Activated B cell treated with CpG ODN at 0.5 μM for 24 hours (primary cell): ENCODE results near the gene MSH5. TPM values are rescaled to one million over a fixed set of nuclear protein-coding genes. Genes with fewer than 3 reads are reported as not detected.

Experiments
- ATAC-seq: fragments of 200-7000 bp; cut with Tn5 transposase; one replicate; pipeline ENCODE4 v1.10.0; 2021; ENCODE audit warnings: low read depth, mild to moderate bottlenecking, moderate library complexity
- CTCF ChIA-PET: fragments of 350-600 bp; sonication (Branson Sonifier 250); formaldehyde crosslinking; loops from one replicate; lab custom pipeline; 2021; ENCODE audit warnings: antibody characterized with exemption; lab: Charles Lee
- POLR2A ChIA-PET: fragments of 350-600 bp; sonication (Branson Sonifier 250); formaldehyde crosslinking; loops from one replicate; lab custom pipeline; 2021; ENCODE audit warnings: antibody characterized with exemption; lab: Charles Lee
- DNase-seq: peaks from one replicate; pipeline ENCODE4 v3.0.0; 2022
- H3K27ac Mint-ChIP-seq: one replicate; pipeline ENCODE4 v1.8.0; 2020; ENCODE audit warnings: mixed read lengths
- H3K27me3 Mint-ChIP-seq: one replicate; pipeline ENCODE4 v1.8.0; 2021; ENCODE audit warnings: mixed read lengths
- H3K36me3 Mint-ChIP-seq: one replicate; pipeline ENCODE4 v1.8.0; 2021; ENCODE audit warnings: low read depth, mixed read lengths
- H3K4me1 Mint-ChIP-seq: one replicate; pipeline ENCODE4 v1.8.0; 2021; ENCODE audit warnings: mixed read lengths
- H3K4me3 Mint-ChIP-seq: one replicate; pipeline ENCODE4 v1.8.0; 2020; ENCODE audit warnings: mild to moderate bottlenecking, mixed read lengths
- H3K9me3 Mint-ChIP-seq: one replicate; pipeline ENCODE4 v1.8.0; 2020; ENCODE audit warnings: mixed read lengths
- CTCF ChIP-seq: fragments of 200-600 bp; IDR thresholded peaks from one replicate; pipeline ENCODE4 v1.8.0; 2022; ENCODE audit warnings: antibody characterized with exemption, mild to moderate bottlenecking
- intact Hi-C: fragments of 100-400 bp; cut with micrococcal nuclease; formaldehyde crosslinking; loops from one replicate; pipeline ENCODE4 v1.15.1; 2024
- total RNA-seq: library from RNA; stranded (reverse); gene quantifications from 2 replicates; pipeline ENCODE4 v1.2.3, GENCODE V29; 2022

Gene MSH5
- total RNA-seq, 1 donor from 2014 or later, result 47.3 TPM

GRCh38 chr6:31736021-31736767 is 3.6 kb upstream of the MSH5 start, which contains the start of gene CLIC1:
Gene CLIC1, minus strand, starts transcription at chr6:31736530. Its CDS starts 230 bp downstream, at chr6:31736300.
- peaks cover 74% of the 10 kb centered on the region for H3K4me1 Mint-ChIP-seq
- POLR2A ChIA-PET, result interaction anchor here (0.5 to 7.5 kb wide), 24 partner anchors 9 to 195 kb away, joined by 3 to 131 read pairs (median 6); partner anchors contain the start of genes ABHD16A, BAG6, DDAH2 and DDX39B
- no peaks in the 10 kb centered on the region for H3K27me3 Mint-ChIP-seq
- DNase-seq (peak; percentile 73), ATAC-seq (peak; percentile 46)
- H3K36me3 Mint-ChIP-seq, result peaks cover 50% of the 10 kb centered on the region
- no peaks in the 10 kb centered on the region for H3K9me3 Mint-ChIP-seq
- CTCF ChIA-PET, result interaction anchor here (0.8 to 1.8 kb wide), 5 partner anchors 34 to 94 kb away, joined by 3 to 5 read pairs (median 3); no protein-coding TSS in a partner anchor
- peak within 1 kb of the TSS; percentile 94 for H3K27ac Mint-ChIP-seq
- peak within 1 kb of the TSS; percentile 92 for H3K4me3 Mint-ChIP-seq
- intact Hi-C loops, result loop anchor here (5.0 to 10.0 kb wide), 2 partner anchors 114 to 241 kb away; partner anchors contain the start of genes MICB and PRRC2A
- no peak for TF ChIP-seq CTCF

GRCh38 chr6:31736768-31737314 is 3.0 kb upstream of the MSH5 start:
- H3K4me1 Mint-ChIP-seq, result peaks cover 74% of the 10 kb centered on the region
- POLR2A ChIA-PET, result interaction anchor here (0.5 to 7.5 kb wide), 22 partner anchors 9 to 235 kb away, joined by 3 to 131 read pairs (median 6); partner anchors contain the start of genes ABHD16A, BAG6, DDAH2 and DXO
- peak overlapping the region; percentile 92 for H3K4me3 Mint-ChIP-seq
- H3K27ac Mint-ChIP-seq, result peak overlapping the region; percentile 94
- peaks cover 48% of the 10 kb centered on the region for H3K36me3 Mint-ChIP-seq
- intact Hi-C loops, result loop anchor here (5.0 to 10.0 kb wide), 2 partner anchors 115 to 242 kb away; partner anchors contain the start of genes MICB and PRRC2A
- TF ChIP-seq CTCF, result no peak
- no peak for ATAC-seq
- CTCF ChIA-PET, result interaction anchor here (1.0 to 1.8 kb wide), 5 partner anchors 9 to 96 kb away, joined by 3 to 7 read pairs (median 3); no protein-coding TSS in a partner anchor
- no peaks in the 10 kb centered on the region for H3K27me3 Mint-ChIP-seq
- H3K9me3 Mint-ChIP-seq, result no peaks in the 10 kb centered on the region
- no peak for DNase-seq

- H3K36me3 Mint-ChIP-seq, result peaks cover 45% of the 10 kb centered on the region
- DNase-seq (no peak), ATAC-seq (no peak)
- H3K4me3 Mint-ChIP-seq, result peak overlapping the region; percentile 92
- no peaks in the 10 kb centered on the region for H3K9me3 Mint-ChIP-seq
- CTCF ChIA-PET, result interaction anchor here (1.2 to 1.8 kb wide), 7 partner anchors 8 to 125 kb away, joined by 3 to 7 read pairs (median 4); partner anchors contain the start of genes DDAH2, HSPA1A, HSPA1L and NEU1
- H3K27me3 Mint-ChIP-seq, result no peaks in the 10 kb centered on the region
- peak overlapping the region; percentile 94 for H3K27ac Mint-ChIP-seq
- POLR2A ChIA-PET, result interaction anchor here (0.5 to 7.5 kb wide), 26 partner anchors 10 to 1580 kb away, joined by 3 to 131 read pairs (median 4); partner anchors contain the start of genes ABHD16A, BAG6, DDAH2 and DXO
- H3K4me1 Mint-ChIP-seq, result peaks cover 70% of the 10 kb centered on the region
- intact Hi-C loops, result loop anchor here (5.0 to 10.0 kb wide), 2 partner anchors 115 to 243 kb away; partner anchors contain the start of genes MICB and PRRC2A
- TF ChIP-seq CTCF, result no peak
These were observed 2.4 kb upstream of the MSH5 start for GRCh38 chr6:31737315-31737990.

- DNase-seq (no peak), ATAC-seq (peak; percentile 16)
- Mint-ChIP-seq H3K27me3 (no peaks in the 10 kb centered on the region), H3K27ac (peak overlapping the region; percentile 94), H3K9me3 (no peaks in the 10 kb centered on the region), H3K4me3 (peak overlapping the region; percentile 92), H3K36me3 (peaks cover 39% of the 10 kb centered on the region), H3K4me1 (peaks cover 66% of the 10 kb centered on the region)
- TF ChIP-seq CTCF, result no peak
- intact Hi-C loops, result loop anchor here (1.0 to 10.0 kb wide), 5 partner anchors 35 to 243 kb away; partner anchors contain the start of genes ABHD16A, MICB, PRRC2A and VARS1
- POLR2A ChIA-PET, result interaction anchor here (0.6 to 7.5 kb wide), 30 partner anchors 11 to 1579 kb away, joined by 3 to 131 read pairs (median 5); partner anchors contain the start of genes ABHD16A, BAG6, DDAH2 and DXO
- CTCF ChIA-PET, result interaction anchor here (1.2 to 1.5 kb wide), 8 partner anchors 9 to 124 kb away, joined by 3 to 7 read pairs (median 4); partner anchors contain the start of genes DDAH2, HSPA1A, HSPA1L and NEU1
These were observed 1.5 kb upstream of the MSH5 start for GRCh38 chr6:31737991-31738979.
